Measurements from ENCODE around the gene UPP2. TPM values are rescaled to one million over a fixed set of nuclear protein-coding genes. Genes with fewer than 3 reads are reported as not detected.

UPP2 gene
- total and polyA plus RNA-seq, 9 of the 15 experiments (the other 6 are each of a cell fraction or from before 2014, with no cell fraction given) = not detected

- in situ Hi-C loops (cut with MboI) (no loop called here), intact Hi-C loops (cut with micrococcal nuclease) (no loop called here)
- H3K9ac ChIP-seq (ENCODE audit: insufficient read depth in 1 of 2, low read depth in 2 of 2, low read length in 2 of 2) = no peak overlapping the region
- H2AFZ ChIP-seq (ENCODE audit: low read depth, low read length) = no peak overlapping the region
- no peak overlapping the region for H3K27ac ChIP-seq (ENCODE audit: extremely low read depth, low read depth, low read length)
- H3K4me1 ChIP-seq (replicated peaks in 1 of 2; ENCODE audit: control insufficient read depth in 2 of 2, insufficient read depth in 2 of 2, low read length in 2 of 2) = no peaks in the 10 kb centered on the region
- H3K27me3 ChIP-seq (ENCODE audit: control insufficient read depth in 2 of 2, insufficient read depth in 2 of 2, low read length in 2 of 2) = peaks cover 12 to 13% of the 10 kb centered on the region in 2 experiments; a peak in 4 of 5 replicates
- ATAC-seq (no peak), FAIRE-seq (no peak), DNase-seq (ENCODE audit: extremely low read depth in 1 of 4, low spot score in 3 of 4) (no peak)
- no peaks in the 10 kb centered on the region for H3K79me2 ChIP-seq (ENCODE audit: control insufficient read depth, insufficient read depth, low read length)
- H3K4me2 ChIP-seq (ENCODE audit: insufficient read depth, low read length) = no peak overlapping the region
- ChIA-PET POLR2A (interaction anchor here (0.5 to 0.6 kb wide), 2 partner anchors 13 to 98 kb away, joined by 3 to 4 read pairs; no protein-coding TSS in a partner anchor), CTCF (ENCODE audit: low intra/inter-chr PET ratio) (no interaction called here)
- no peak for TF ChIP-seq RBM25 (IDR thresholded peaks at IDR 0.05; ENCODE audit: low read depth, low read length, severe bottlenecking)
- no peak for TF ChIP-seq DNMT1 (IDR thresholded peaks at IDR 0.05)
- no peak for TF ChIP-seq BRD4 (IDR thresholded peaks at IDR 0.05)
- TF ChIP-seq TAF9B (IDR thresholded peaks at IDR 0.05; ENCODE audit: partially characterized antibody) = no peak
- TF ChIP-seq ZBTB40 (IDR thresholded peaks at IDR 0.05) = no peak
- no peak for TF ChIP-seq ZBTB40 (CRISPR knock-in tag; IDR thresholded peaks at IDR 0.05)
- no peak for TF ChIP-seq KAT7 (CRISPR knock-in tag; IDR thresholded peaks at IDR 0.05; ENCODE audit: borderline replicate concordance)
- no peak for TF ChIP-seq ZNF76 (CRISPR knock-in tag; IDR thresholded peaks at IDR 0.05; ENCODE audit: borderline replicate concordance)
- TF ChIP-seq ARHGAP35 (IDR thresholded peaks at IDR 0.05; ENCODE audit: partially characterized antibody) = no peak
- TF ChIP-seq LEF1 (IDR thresholded peaks at IDR 0.05) = no peak
- TF ChIP-seq NKRF (IDR thresholded peaks at IDR 0.05; ENCODE audit: borderline replicate concordance) = no peak
- no peaks in the 10 kb centered on the region for H4K20me1 ChIP-seq (replicated peaks; ENCODE audit: control insufficient read depth, insufficient read depth, low read length)
- BruUV-seq (replicated peaks) = no TSS peak
- no peaks in the 10 kb centered on the region for H3K9me1 ChIP-seq (ENCODE audit: control insufficient read depth, insufficient read depth, low read length)
- WGBS (ENCODE audit: insufficient coverage, low coverage, missing lambda C conversion rate) = 5% methylated on average over 7 of the region's 7 CpGs
- H3K36me3 ChIP-seq (ENCODE audit: control insufficient read depth, insufficient read depth, low read length) = no peaks in the 10 kb centered on the region
- no peak overlapping the region for H3K4me3 ChIP-seq
- no peaks in the 10 kb centered on the region for H3K9me3 ChIP-seq (replicated peaks; ENCODE audit: control insufficient read depth, insufficient read depth, low read depth, low read length)
Observed at GRCh38 chr2:158131919-158132566, 30.4 kb downstream of the UPP2 start.

All from K562 (cell line).